ENCODE data around the gene TRIM50.
A peak's percentile ranks its signal among the peaks of the same experiment; 100 is the strongest.
"Not testable (repeated sequence)": the region's sequence is repeated elsewhere in the genome, so short reads cannot be mapped to it uniquely, and the experiment has no call there.

The TRIM50 gene

GRCh38 chr7:73311421-73311820 is 16.5 kb downstream of the TRIM50 start:
- DNase-seq, result peak; percentile 25

DNA sequence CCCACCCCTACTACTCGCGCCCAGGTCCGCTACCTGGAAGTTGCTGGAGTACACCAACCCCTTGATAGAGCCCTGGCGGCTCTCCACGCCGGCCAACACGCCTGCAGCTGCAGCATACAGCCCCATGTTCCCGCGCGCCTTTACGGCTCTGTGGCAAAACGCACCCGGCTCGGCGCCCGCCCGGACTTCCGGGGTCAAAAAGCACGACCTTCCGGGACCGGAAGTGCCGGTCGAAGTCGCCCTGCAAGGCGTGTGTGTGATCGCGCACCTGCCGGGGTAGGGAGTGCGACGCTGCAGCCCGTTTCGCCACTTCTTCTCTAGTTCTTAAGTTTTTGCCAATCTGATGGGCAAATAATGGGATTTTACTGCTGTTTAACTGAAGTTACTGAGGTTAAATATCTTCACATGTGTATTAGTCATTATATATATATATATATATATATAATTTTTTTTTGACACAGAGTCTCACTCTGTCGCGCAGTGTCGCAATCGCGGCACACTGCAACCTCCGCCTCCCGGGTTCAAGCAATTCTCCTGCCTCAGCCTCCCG is 19.1 kb downstream of the TRIM50 start, which contains the start of gene NSUN5:
NSUN5 (minus strand) TSS at position 162 of the 550 bp plus-strand sequence; CDS start at position 126, 36 bp downstream.
- DNase-seq, result peak; percentile 70

DNA sequence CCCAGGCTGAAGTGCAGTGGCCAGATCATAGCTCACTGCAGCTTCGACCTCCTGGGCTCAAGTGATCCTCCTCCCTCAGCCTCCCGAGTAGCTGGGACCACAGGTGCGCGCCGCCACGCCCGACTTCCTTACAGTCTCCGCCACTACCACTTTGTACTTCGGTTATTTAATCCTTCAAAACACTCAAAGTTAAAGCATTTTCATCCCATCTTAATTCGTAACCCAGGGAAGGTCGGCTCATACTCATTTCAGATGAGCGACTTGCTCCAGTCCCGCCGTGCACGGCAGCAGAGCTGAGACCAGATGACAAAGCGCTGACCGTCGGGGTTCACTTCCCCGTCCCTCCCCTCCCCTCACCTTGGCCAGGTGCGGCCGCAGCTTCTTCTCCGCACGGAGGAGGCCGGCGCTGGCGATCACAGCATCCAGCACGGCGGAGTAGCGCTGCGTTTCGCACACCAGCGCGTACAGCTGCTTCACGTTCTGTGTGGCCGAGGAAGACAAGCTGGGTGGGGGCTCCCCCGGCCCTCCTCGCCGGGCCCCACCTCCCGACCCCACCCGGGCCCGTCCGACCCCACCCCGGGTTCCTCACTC is 19.7 kb downstream of the TRIM50 start:
- DNase-seq, result no peak

DNA sequence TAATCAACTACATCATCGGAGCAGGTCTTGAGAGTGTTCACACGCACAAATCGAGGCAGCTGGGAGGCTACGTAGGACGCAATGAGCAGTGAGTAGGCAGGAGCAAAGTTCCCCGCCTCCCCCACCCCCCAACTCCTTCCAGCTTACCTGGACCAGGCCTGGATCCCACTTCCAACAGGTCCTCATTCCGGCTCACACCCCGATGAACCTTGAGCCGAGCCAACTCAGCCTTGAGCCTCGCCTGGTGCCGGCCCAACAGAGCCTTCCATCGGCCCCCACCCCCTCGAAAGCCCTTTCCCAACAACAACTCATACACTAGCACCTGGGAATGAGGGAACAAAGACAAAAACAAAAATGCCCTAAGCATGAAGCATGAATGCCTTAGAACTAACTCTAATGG is 20.4 kb downstream of the TRIM50 start:
- no peak for DNase-seq

GRCh38 chr7:73304612-73305387 is 23.1 kb downstream of the TRIM50 start:
- DNase-seq, result not testable (repeated sequence)

GRCh38 chr7:73304071-73304470 is 23.8 kb downstream of the TRIM50 start:
- DNase-seq, result no peak

GRCh38 chr7:73303546-73303945 is 24.3 kb downstream of the TRIM50 start:
- DNase-seq, result no peak

DNA sequence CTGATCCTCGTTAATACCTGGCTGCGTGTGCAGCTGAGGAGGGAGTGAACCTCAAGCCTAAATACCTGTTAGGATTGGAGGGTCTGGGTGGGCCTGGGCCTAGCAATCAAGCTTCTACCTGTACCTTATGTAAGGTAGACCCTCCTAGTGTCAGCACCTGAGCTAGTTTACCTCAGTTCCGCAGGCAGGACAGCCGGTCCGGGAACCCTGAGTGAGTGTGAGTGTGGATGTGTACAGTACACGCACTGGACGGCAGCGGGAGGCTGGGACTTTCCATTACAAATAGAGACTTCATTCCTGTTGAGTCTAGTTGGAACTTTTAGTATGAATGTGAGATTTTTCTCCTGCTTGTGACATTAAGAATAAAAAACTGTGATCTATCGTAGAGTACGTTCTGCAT is 25.0 kb downstream of the TRIM50 start:
- not testable (repeated sequence) for DNase-seq

DNA sequence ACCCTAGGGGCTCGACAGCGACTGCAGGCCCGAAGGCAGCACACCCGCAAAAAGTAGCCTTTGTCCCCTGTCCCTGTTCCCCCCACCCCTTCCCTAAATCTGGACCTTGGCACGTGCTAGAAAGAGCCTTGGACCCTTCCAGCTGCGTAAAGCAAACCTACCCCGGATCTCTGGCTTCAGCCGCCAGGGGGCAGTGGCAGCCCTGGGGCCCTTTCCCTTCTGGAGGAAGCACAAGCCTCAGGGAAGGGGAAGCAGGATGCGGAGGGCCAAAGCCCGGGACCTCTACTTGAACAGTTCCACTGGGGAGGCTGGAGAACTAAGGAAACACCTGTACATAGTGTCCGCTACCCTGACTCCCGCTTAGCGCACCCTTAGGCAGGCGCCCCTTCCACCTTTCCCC is 26.8 kb downstream of the TRIM50 start:
- not testable (repeated sequence) for DNase-seq

DNA sequence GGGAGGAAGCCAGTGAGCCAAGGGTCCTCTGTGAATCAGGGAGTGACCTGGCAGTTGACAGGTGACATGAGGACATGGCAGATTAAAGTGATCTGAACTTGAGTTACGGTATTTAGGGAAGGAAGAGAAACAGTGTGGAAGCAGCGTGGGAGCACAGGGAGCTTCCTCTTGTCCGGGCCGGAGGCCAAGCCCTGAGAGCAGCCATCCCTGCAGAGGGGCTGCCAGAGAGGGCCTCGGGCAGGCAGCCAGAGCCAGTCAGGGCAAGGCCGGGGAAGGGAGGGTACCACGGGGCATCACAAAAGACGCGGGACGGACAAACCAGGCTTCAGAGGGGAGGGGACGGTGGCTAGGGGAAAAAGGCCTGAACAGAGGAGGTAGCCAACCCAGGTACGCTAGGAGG is 28.1 kb downstream of the TRIM50 start:
- not testable (repeated sequence) for DNase-seq

- DNase-seq, result not testable (repeated sequence)
Observed at GRCh38 chr7:73297706-73298105, 30.2 kb downstream of the TRIM50 start.

GRCh38 chr7:73297235-73297634 is 30.6 kb downstream of the TRIM50 start:
- DNase-seq, result not testable (repeated sequence)

GRCh38 chr7:73277210-73277609 is 50.7 kb downstream of the TRIM50 start:
- not testable (repeated sequence) for DNase-seq

GRCh38 chr7:73267813-73268212 is 60.1 kb downstream of the TRIM50 start:
- not testable (repeated sequence) for DNase-seq

DNA sequence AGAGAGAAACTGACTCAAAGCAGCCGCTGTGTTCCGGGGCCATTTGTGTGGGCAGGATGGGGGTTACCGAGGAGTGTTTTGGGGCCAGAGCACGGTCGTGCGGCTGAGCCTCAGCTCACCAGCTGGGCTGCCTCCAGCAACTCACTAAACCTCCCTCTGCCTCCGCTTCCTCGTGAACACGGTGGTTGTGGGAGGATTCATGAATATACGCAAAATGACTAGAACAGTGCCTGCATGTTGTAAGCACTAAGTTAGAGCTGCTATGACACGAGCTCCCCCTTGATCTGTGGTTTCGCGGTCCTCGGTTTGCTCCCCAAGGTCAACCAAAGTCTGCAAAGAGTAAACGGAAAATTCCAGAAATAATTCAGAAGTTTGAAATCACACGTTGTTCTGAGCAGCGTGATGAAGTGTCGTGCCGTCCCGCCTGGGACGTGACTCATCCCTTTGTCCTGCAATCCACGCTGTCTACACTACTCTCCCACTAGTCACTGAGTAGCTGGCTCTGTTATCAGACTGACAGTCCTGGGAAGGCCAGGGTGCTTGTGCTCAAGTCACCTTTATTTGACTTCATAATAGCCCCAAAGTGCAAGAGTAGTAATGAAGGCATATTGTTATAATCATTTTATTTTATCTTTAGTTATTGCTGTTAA is 61.0 kb downstream of the TRIM50 start:
- not testable (repeated sequence) for DNase-seq

Data from EL (cell line).